ENCODE results near the gene B4GALT2.

The B4GALT2 gene

GRCh38 chr1:43969416-43969745 lies 9.6 kb upstream of the B4GALT2 start:
- DNase-seq: no peak

GRCh38 chr1:43969746-43970466 lies 9.1 kb upstream of the B4GALT2 start, which contains the start of gene DPH2:
Gene DPH2 (plus strand): TSS chr1:43970010. CDS start chr1:43970176, 166 bp downstream.
- DNase-seq: peak; percentile 43 to 99 (median 95)

GRCh38 chr1:43970502-43970901 lies 8.5 kb upstream of the B4GALT2 start:
- DNase-seq: no peak

- no peak for DNase-seq
Measured at GRCh38 chr1:43970911-43971310, 8.1 kb upstream of the B4GALT2 start.

GRCh38 chr1:43971336-43971980 lies 7.6 kb upstream of the B4GALT2 start:
- DNase-seq: no peak

GRCh38 chr1:43973981-43974442 lies 5.0 kb upstream of the B4GALT2 start:
- DNase-seq: no peak

- peak; percentile 68 to 99 (median 94) for DNase-seq
Measured at GRCh38 chr1:43974443-43975248, 4.4 kb upstream of the B4GALT2 start, which contains the start of gene ATP6V0B. Gene ATP6V0B (plus strand): TSS chr1:43974960. CDS start chr1:43975041, 81 bp downstream.

GRCh38 chr1:43975249-43975961 lies 3.6 kb upstream of the B4GALT2 start:
- DNase-seq: peak in 26 of 56 donors; percentile 18 to 58 (median 44)

GRCh38 chr1:43976045-43976444 lies 3.0 kb upstream of the B4GALT2 start:
- DNase-seq: no peak

- no peak for DNase-seq
Measured at GRCh38 chr1:43976890-43977289, 2.1 kb upstream of the B4GALT2 start.

- no peak for DNase-seq
Measured at GRCh38 chr1:43977376-43978263, 1.4 kb upstream of the B4GALT2 start.

GRCh38 chr1:43978264-43978550 lies 803 bp upstream of the B4GALT2 start:
- DNase-seq: no peak

- no peak for DNase-seq
Measured at GRCh38 chr1:43979261-43979527, 184 bp downstream of the B4GALT2 start.

GRCh38 chr1:43979528-43980254 lies 681 bp downstream of the B4GALT2 start:
- peak in 31 of 56 donors; percentile 6 to 67 (median 29) for DNase-seq

GRCh38 chr1:43980255-43981134 lies 1.5 kb downstream of the B4GALT2 start:
- DNase-seq: no peak

- no peak for DNase-seq
Measured at GRCh38 chr1:43981135-43981491, 2.1 kb downstream of the B4GALT2 start.

GRCh38 chr1:43981636-43982035 lies 2.6 kb downstream of the B4GALT2 start:
- DNase-seq: no peak

GRCh38 chr1:43982241-43982640 lies 3.2 kb downstream of the B4GALT2 start:
- no peak for DNase-seq

- DNase-seq: no peak
Measured at GRCh38 chr1:43982808-43983207, 3.8 kb downstream of the B4GALT2 start.
